Measurements from ENCODE around the gene RAPGEF2.
"Not testable (repeated sequence)": the region's sequence is repeated elsewhere in the genome, so short reads cannot be mapped to it uniquely, and the experiment has no call there.

RAPGEF2 gene

DNA sequence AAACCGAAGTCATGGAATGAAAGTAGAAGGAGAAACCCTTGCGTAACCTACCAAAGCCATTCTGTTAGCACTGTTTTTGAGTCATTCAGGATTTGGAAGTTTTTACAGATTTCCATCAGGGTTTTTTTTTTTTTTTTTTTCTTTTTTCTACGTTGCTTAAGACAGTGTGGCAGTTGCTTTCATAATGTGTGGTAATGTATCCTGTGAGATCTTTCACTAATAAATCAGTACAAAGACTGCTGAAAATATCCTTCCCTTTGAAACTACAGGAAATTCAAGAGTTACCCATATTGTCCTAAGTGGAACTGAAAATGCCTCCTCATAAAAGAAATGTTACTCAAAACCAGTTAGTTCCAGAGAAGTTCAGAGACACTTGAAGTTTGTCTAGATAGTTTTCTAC, 137.8 kb downstream of the RAPGEF2 start:
- TF ChIP-seq, protein P1, sequence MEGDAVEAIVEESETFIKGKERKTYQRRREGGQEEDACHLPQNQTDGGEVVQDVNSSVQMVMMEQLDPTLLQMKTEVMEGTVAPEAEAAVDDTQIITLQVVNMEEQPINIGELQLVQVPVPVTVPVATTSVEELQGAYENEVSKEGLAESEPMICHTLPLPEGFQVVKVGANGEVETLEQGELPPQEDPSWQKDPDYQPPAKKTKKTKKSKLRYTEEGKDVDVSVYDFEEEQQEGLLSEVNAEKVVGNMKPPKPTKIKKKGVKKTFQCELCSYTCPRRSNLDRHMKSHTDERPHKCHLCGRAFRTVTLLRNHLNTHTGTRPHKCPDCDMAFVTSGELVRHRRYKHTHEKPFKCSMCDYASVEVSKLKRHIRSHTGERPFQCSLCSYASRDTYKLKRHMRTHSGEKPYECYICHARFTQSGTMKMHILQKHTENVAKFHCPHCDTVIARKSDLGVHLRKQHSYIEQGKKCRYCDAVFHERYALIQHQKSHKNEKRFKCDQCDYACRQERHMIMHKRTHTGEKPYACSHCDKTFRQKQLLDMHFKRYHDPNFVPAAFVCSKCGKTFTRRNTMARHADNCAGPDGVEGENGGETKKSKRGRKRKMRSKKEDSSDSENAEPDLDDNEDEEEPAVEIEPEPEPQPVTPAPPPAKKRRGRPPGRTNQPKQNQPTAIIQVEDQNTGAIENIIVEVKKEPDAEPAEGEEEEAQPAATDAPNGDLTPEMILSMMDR (conservative IDR thresholded peaks at IDR 0.05) = no peak
- TF ChIP-seq ZFX (IDR thresholded peaks at IDR 0.05) = no peak
- no peak overlapping the region for H3K27ac ChIP-seq

DNA sequence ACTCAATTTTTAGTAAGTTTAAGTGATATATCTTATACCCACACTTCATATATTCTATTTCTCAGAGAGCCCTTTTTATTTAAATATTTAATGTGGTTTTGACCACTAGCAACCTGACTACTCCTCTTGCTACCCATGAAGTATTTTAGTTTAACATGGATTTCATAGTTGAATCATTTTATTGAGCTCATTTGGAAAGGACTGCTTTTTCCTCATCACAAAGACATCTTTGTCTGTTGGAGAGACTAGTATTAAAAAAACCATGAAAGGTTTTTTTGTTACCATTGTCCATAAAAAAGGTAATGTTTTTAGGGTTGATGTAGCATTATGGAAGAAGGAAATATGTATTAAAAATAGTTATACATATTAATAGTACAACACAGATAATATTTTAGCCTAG, 139.5 kb downstream of the RAPGEF2 start:
- TF ChIP-seq ZFX (IDR thresholded peaks at IDR 0.05) = no peak
- TF ChIP-seq, protein P1 (conservative IDR thresholded peaks at IDR 0.05) = no peak
- H3K27ac ChIP-seq = no peak overlapping the region

DNA sequence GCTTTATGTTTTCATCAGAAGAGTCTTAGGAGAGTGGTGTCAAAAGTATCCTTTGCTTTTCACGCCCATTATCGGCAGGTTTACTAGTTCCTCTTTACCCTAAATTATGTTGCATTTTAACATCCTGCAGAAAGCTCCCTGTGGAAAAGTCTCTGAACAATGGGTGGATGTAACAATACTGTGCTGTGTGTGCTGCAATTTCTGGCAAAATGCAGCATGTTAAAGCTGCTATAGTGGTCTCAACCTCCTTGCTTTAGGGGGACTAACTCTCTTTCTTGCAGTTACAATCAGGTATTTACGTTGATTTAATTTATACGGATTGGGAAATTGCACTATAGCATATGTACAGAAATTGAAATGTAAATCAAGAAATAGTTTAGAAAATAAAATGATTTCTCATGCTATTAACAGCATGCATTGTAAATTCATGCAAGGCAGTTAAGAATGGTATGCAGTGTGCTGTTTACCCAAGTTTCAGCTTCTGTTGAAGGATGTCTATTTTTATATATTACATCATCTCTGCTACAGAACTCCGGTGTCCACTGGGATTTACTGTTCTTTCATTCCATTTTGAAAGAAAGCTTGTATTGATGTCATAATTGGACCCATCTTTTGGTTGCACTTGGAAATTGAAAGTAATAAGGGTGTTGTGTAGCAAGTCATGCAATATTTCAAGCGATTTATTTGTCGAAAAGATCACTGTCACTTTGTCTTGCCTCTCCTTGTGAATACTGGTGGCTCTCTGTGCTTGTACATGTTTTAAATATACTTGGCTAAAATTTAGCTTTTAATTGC, 145.7 kb downstream of the RAPGEF2 start:
- TF ChIP-seq, protein P1 (conservative IDR thresholded peaks at IDR 0.05) = no peak
- no peak for TF ChIP-seq ZFX (IDR thresholded peaks at IDR 0.05)
- no peak overlapping the region for H3K27ac ChIP-seq

GRCh38 chr4:159250751-159251325, 148.0 kb downstream of the RAPGEF2 start:
- TF ChIP-seq, protein P1 (conservative IDR thresholded peaks at IDR 0.05) = no peak
- TF ChIP-seq ZFX (IDR thresholded peaks at IDR 0.05) = no peak

DNA sequence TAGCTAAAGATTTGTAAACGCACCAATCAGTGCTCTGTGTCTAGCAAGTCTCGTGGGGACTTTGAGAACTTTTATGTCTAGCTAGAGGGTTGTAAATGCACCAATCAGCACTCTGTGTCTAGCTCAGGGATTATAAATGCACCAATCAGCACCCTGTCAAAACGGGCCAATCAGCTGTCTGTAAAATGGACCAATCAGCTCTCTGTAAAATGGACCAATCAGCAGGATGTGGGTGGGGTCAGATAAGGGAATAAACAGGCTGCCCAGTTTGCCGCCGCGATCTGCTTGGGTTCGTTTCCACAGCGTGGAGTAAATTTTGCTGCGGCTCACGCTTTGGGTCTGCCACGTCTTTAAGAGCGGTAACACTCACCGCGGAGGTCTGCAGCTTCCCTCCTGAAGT, 148.7 kb downstream of the RAPGEF2 start:
- H3K27ac ChIP-seq = not testable (repeated sequence)

More at GRCh38 chr4:159250751-159251325, 148.0 kb downstream of the RAPGEF2 start:
- H3K27ac ChIP-seq = no peak overlapping the region

DNA sequence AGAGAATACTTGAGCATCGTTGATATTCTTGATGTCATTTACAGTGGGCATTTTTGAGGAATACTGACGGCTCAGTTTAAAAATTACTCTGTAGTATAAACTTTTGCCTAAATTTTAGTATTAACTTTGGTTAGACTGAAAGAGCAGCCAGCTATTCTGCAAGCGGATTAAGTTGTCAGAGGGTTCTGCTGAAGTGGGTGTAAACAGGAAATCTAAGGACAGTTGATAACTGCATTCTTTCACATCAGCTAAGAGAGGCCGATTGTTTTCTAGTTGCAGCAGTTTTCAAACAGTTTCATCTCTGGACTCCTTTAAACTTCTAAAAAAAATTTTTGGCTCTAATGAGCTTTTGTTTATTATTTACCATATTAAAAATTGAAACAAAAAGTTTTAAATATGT, 149.6 kb downstream of the RAPGEF2 start:
- TF ChIP-seq, protein P1 (conservative IDR thresholded peaks at IDR 0.05) = no peak
- no peak for TF ChIP-seq ZFX (IDR thresholded peaks at IDR 0.05)
- H3K27ac ChIP-seq = no peak overlapping the region

DNA sequence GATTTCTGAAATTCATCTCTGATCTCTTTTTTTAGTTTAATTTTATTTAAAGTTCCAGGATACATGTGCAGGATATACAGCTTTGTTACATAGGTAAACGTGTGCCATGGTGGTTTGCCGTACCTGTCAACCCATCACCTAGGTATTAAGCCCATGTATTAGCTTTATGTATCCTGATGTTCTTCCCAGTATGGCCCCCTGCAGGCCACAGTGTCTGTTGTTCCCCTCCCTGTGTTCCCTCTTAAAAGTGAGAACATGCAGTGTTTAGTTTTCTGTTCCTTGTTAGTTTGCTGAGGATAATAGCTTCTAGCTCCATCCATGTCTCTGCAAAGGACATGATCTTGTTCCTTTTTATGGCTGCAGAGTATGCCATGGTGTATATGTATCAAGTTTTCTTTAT, 153.2 kb downstream of the RAPGEF2 start:
- TF ChIP-seq ZFX (IDR thresholded peaks at IDR 0.05) = no peak
- TF ChIP-seq, protein P1 (conservative IDR thresholded peaks at IDR 0.05) = peak; percentile 14
- no peak overlapping the region for H3K27ac ChIP-seq
